ENCODE results near the gene ZNF341. TPM values are rescaled to one million over a fixed set of nuclear protein-coding genes. Genes with fewer than 3 reads are reported as not detected.

Gene ZNF341
- total RNA-seq, 1 donor from 2014 or later = 2.8 TPM

GRCh38 chr20:33826270-33826897, 94.6 kb downstream of the ZNF341 start:
- Mint-ChIP-seq H3K27ac (ENCODE audit: unreplicated experiment) (peak overlapping the region; percentile 69), H3K36me3 (ENCODE audit: low read depth) (no peaks in the 10 kb centered on the region), H3K27me3 (ENCODE audit: low read depth) (no peaks in the 10 kb centered on the region), H3K9me3 (ENCODE audit: low read depth) (no peaks in the 10 kb centered on the region), H3K4me3 (ENCODE audit: unreplicated experiment) (no peak overlapping the region), H3K4me1 (ENCODE audit: low read depth) (peaks cover 62% of the 10 kb centered on the region)
- TF ChIP-seq, protein P1, sequence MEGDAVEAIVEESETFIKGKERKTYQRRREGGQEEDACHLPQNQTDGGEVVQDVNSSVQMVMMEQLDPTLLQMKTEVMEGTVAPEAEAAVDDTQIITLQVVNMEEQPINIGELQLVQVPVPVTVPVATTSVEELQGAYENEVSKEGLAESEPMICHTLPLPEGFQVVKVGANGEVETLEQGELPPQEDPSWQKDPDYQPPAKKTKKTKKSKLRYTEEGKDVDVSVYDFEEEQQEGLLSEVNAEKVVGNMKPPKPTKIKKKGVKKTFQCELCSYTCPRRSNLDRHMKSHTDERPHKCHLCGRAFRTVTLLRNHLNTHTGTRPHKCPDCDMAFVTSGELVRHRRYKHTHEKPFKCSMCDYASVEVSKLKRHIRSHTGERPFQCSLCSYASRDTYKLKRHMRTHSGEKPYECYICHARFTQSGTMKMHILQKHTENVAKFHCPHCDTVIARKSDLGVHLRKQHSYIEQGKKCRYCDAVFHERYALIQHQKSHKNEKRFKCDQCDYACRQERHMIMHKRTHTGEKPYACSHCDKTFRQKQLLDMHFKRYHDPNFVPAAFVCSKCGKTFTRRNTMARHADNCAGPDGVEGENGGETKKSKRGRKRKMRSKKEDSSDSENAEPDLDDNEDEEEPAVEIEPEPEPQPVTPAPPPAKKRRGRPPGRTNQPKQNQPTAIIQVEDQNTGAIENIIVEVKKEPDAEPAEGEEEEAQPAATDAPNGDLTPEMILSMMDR (IDR thresholded peaks at IDR 0.05) = no peak
- DNase-seq (ENCODE audit: low spot score) = no peak

DNA sequence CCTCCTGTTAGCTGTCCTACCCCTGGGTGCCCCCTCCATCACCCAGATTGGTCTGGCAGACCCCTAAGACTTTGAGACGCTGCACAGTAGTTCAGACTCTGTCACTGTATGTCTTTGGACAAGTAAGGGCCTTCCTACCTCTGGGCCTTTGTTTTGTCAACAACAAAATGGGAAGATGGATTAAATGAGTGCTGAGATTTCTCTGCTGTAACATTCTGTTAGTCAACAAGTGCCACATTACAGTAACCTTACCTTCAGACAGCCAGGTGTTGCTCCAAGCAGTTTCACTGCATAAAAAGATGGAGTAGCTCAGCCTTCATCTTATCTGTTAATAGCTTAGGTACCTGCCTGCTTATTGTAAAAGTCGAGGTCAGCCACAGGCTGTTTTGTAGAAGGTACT, 95.3 kb downstream of the ZNF341 start:
- Mint-ChIP-seq H3K4me1 (ENCODE audit: low read depth) (peaks cover 69% of the 10 kb centered on the region), H3K9me3 (ENCODE audit: low read depth) (no peaks in the 10 kb centered on the region), H3K27ac (ENCODE audit: unreplicated experiment) (peak overlapping the region; percentile 45), H3K27me3 (ENCODE audit: low read depth) (no peaks in the 10 kb centered on the region), H3K36me3 (ENCODE audit: low read depth) (no peaks in the 10 kb centered on the region), H3K4me3 (ENCODE audit: unreplicated experiment) (no peak overlapping the region)
- no peak for DNase-seq (ENCODE audit: low spot score)
- TF ChIP-seq, protein P1 (IDR thresholded peaks at IDR 0.05) = no peak

DNA sequence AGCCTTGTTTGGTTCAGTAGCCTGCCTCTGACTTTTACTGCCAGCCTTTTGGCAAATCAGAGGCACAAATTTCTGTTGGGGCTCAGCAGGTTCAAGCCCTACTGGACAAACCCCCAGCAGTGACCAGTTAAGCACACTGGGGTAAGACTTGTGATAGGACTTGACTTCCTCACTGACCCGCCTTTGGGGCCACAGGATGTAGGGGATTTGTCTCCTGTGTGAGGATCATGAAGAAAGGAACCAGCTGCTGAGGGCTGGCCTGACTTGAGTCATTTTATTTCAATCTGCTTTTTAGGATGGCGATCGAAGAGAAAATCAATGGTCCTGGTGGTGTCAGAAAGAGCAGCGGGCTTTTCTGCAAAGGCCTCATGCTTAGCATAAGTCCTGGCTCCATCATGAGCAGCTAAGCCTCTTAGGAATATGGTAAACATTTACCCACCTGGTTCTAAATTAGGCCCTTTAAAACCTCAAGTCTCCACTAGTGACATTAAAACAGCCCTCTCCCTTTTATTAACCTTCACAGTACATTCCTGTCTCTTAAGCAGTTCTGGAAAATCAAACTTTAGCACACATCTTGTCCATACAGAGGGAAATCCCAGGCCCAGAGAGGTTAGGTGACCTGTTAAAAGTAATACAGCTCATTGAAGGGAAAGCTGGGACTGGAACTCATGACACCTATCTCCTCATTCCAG, 96.0 kb downstream of the ZNF341 start:
- no peaks in the 10 kb centered on the region for H3K36me3 Mint-ChIP-seq (ENCODE audit: low read depth)
- H3K4me3 Mint-ChIP-seq (ENCODE audit: unreplicated experiment) = no peak overlapping the region
- no peak for DNase-seq (ENCODE audit: low spot score)
- peaks cover 73% of the 10 kb centered on the region for H3K4me1 Mint-ChIP-seq (ENCODE audit: low read depth)
- no peaks in the 10 kb centered on the region for H3K27me3 Mint-ChIP-seq (ENCODE audit: low read depth)
- TF ChIP-seq, protein P1 (IDR thresholded peaks at IDR 0.05) = no peak
- H3K27ac Mint-ChIP-seq (ENCODE audit: unreplicated experiment) = peak overlapping the region; percentile 92
- H3K9me3 Mint-ChIP-seq (ENCODE audit: low read depth) = no peaks in the 10 kb centered on the region

DNA sequence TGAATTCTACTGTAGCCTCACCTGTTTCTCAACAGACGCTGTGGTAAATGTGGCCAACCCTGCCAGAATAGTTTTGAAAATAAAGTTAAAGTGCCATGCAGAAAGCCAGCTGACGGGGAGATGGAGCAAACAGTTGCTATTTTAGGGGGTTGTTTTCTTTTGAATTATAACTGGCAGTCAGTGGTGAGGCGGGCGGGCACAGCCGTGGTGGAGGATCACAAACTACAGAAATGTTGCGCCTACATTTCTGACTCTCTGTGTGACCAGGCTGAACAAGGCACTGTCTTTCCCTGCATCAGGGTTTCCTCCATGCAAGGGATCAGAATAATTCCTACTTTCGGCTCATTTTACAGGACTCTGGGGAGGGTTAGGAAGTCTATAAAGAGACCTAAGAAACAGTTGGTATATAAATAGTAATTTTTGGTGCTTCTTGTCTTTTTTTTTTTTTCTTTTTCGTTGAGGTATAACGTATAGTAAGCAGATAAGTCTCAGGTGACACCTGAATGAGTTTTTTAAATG, 96.6 kb downstream of the ZNF341 start:
- no peak overlapping the region for H3K4me3 Mint-ChIP-seq (ENCODE audit: unreplicated experiment)
- peaks cover 2% of the 10 kb centered on the region for H3K36me3 Mint-ChIP-seq (ENCODE audit: low read depth)
- peak overlapping the region; percentile 92 for H3K27ac Mint-ChIP-seq (ENCODE audit: unreplicated experiment)
- H3K9me3 Mint-ChIP-seq (ENCODE audit: low read depth) = no peaks in the 10 kb centered on the region
- TF ChIP-seq, protein P1 (IDR thresholded peaks at IDR 0.05) = no peak
- no peaks in the 10 kb centered on the region for H3K27me3 Mint-ChIP-seq (ENCODE audit: low read depth)
- DNase-seq (ENCODE audit: low spot score) = no peak
- peaks cover 78% of the 10 kb centered on the region for H3K4me1 Mint-ChIP-seq (ENCODE audit: low read depth)

- no peak for DNase-seq (ENCODE audit: low spot score)
- Mint-ChIP-seq H3K36me3 (ENCODE audit: low read depth) (peaks cover 2% of the 10 kb centered on the region), H3K9me3 (ENCODE audit: low read depth) (no peaks in the 10 kb centered on the region), H3K27ac (ENCODE audit: unreplicated experiment) (peak overlapping the region; percentile 92), H3K4me1 (ENCODE audit: low read depth) (peaks cover 83% of the 10 kb centered on the region), H3K4me3 (ENCODE audit: unreplicated experiment) (no peak overlapping the region), H3K27me3 (ENCODE audit: low read depth) (no peaks in the 10 kb centered on the region)
- TF ChIP-seq, protein P1 (IDR thresholded peaks at IDR 0.05) = no peak
Measured at GRCh38 chr20:33828967-33829560, 97.3 kb downstream of the ZNF341 start.

All from chondrocyte (in vitro differentiated cells).